Stimulated activated CD4-positive, alpha-beta T cell treated with anti-CD3 and anti-CD28 coated beads, Interleukin-1b, Interleukin-23, amount 100 ng/mL, for 4 hours (primary cell): ENCODE results near the gene KCNMB3.
"Not testable (repeated sequence)": the region's sequence is repeated elsewhere in the genome, so short reads cannot be mapped to it uniquely, and the experiment has no call there.

Experiments
- DNase-seq, 2 donors: peaks; one replicate each; pipeline ENCODE4 v3.0.0-alpha.2; 2020; ENCODE audit warnings: low read depth in 2 of 2

Gene KCNMB3

GRCh38 chr3:179250803-179251476 is at the start of gene KCNMB3:
Gene KCNMB3, minus strand, starts transcription at chr3:179251114. Its CDS starts 124 bp downstream, at chr3:179250990.
- DNase-seq: no peak

- no peak for DNase-seq
Measured at GRCh38 chr3:179299999-179300613, 49.2 kb upstream of the KCNMB3 start.

- no peak for DNase-seq
Measured at GRCh38 chr3:179299316-179299715, 48.4 kb upstream of the KCNMB3 start.

- DNase-seq: no peak
Measured at GRCh38 chr3:179297971-179298725, 47.2 kb upstream of the KCNMB3 start.

GRCh38 chr3:179292450-179292849 is 41.5 kb upstream of the KCNMB3 start:
- DNase-seq: no peak

- DNase-seq: no peak
Measured at GRCh38 chr3:179289295-179289694, 38.4 kb upstream of the KCNMB3 start.

- DNase-seq: no peak
Measured at GRCh38 chr3:179288845-179289244, 37.9 kb upstream of the KCNMB3 start.

GRCh38 chr3:179286331-179286730 is 35.4 kb upstream of the KCNMB3 start:
- no peak for DNase-seq

- no peak for DNase-seq
Measured at GRCh38 chr3:179281825-179282224, 30.9 kb upstream of the KCNMB3 start.

GRCh38 chr3:179279837-179280236 is 28.9 kb upstream of the KCNMB3 start:
- no peak for DNase-seq

GRCh38 chr3:179278932-179279693 is 28.2 kb upstream of the KCNMB3 start:
- no peak for DNase-seq

- no peak for DNase-seq
Measured at GRCh38 chr3:179278151-179278550, 27.2 kb upstream of the KCNMB3 start.

GRCh38 chr3:179276743-179277142 is 25.8 kb upstream of the KCNMB3 start:
- DNase-seq: no peak

GRCh38 chr3:179276001-179276400 is 25.1 kb upstream of the KCNMB3 start:
- no peak for DNase-seq

GRCh38 chr3:179274434-179274833 is 23.5 kb upstream of the KCNMB3 start:
- not testable (repeated sequence) for DNase-seq

- DNase-seq: no peak
Measured at GRCh38 chr3:179272385-179272784, 21.5 kb upstream of the KCNMB3 start.

- no peak for DNase-seq
Measured at GRCh38 chr3:179269152-179269707, 18.3 kb upstream of the KCNMB3 start.

- DNase-seq: no peak
Measured at GRCh38 chr3:179268400-179269051, 17.6 kb upstream of the KCNMB3 start.

- no peak for DNase-seq
Measured at GRCh38 chr3:179266701-179267211, 15.8 kb upstream of the KCNMB3 start.

GRCh38 chr3:179265875-179266274 is 15.0 kb upstream of the KCNMB3 start:
- DNase-seq: no peak

GRCh38 chr3:179265092-179265491 is 14.2 kb upstream of the KCNMB3 start:
- no peak for DNase-seq
